GM21526 (cell line): ENCODE results near the gene OCIAD2.
"Not testable (repeated sequence)": the region's sequence is repeated elsewhere in the genome, so short reads cannot be mapped to it uniquely, and the experiment has no call there.

Experiments
- ATAC-seq: cut with Tn5 transposase; IDR thresholded peaks from one replicate; pipeline ENCODE4 v1.9.1; 2021; ENCODE audit warnings: moderate library complexity; ENCODE audit not compliant: unreplicated experiment, low FRiP score

Gene OCIAD2

GRCh38 chr4:48907706-48908477 lies 1.3 kb upstream of the OCIAD2 start:
- ATAC-seq = no peak

DNA sequence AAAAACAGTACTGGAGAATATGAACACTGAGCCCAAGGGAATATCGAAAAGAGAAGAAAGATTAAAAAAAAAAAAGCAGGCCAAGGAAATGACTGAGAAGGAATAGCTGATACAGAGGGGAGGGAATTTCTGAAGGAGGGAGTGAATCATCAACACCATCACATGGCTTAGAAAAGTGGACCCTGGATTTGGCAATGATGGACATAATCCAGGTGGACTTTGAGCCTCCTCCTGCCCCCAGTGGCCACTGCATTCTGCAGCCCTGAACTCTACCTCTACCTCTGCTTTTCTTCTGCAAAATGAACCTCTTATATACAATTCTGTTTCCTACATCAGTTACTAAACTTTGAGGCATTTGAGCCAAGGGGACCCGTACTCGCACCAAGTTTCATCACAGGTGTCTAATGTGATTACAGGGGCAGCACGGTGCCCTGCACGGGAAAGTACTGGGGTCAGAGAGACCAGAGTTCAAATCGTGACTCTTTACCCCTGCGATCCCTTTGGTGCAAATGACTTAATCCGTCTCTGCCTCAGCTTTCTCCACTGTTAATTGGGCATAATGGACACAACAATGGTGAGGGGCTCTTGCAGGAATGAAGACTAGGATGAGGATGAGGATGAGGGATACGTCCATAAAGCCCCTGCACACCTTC lies 1.1 kb downstream of the OCIAD2 start:
- ATAC-seq = no peak

DNA sequence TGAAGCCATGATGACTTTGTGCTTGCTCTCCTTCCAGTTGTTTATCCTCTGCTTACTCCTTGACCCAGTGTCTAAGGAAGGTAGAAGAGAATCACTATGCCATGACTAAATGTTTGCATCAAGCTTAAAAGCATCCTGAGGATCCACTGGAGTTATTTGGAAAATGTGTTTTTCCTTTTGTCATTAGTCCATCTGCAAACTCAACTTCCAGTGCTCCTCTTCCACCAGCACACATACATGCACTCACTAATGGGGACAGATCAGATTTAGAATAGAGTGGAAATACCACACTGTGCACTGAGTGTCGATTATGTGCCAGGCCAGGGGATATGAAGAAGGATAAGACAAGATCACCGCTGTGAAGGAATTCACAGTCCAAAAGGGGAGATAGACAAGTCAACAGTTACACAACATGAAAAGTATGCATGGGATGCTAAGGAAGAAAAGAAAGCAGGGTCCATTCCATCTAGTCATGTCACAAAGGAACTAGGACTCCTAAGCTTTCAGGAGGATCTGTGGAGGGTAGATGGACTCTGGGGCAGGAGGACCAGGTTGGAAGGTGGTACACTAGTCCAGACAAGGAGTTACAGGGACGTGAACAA lies 1.9 kb downstream of the OCIAD2 start:
- no peak for ATAC-seq

DNA sequence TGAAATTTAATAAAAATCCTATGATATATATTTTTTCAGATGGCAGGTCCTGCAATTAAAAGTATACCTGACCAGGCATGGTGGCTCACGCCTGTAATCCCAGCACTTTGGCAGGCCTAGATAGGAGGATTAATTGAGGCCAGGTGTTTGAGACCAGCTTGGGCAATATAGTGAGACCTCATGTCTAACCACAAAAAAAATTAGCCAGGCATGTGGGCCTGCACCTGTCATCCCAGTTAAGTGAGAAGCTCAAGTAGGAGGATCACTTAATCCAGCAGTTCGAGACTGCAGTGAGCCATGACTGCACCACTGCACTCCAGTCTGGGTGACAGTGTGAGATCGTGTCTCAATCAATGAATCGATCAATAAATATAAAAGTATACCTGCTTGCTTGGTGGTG lies 2.5 kb downstream of the OCIAD2 start:
- no peak for ATAC-seq

- ATAC-seq = no peak
Measured at GRCh38 chr4:48902266-48902665, 4.3 kb downstream of the OCIAD2 start.

- no peak for ATAC-seq
Measured at GRCh38 chr4:48901196-48901595, 5.4 kb downstream of the OCIAD2 start.

DNA sequence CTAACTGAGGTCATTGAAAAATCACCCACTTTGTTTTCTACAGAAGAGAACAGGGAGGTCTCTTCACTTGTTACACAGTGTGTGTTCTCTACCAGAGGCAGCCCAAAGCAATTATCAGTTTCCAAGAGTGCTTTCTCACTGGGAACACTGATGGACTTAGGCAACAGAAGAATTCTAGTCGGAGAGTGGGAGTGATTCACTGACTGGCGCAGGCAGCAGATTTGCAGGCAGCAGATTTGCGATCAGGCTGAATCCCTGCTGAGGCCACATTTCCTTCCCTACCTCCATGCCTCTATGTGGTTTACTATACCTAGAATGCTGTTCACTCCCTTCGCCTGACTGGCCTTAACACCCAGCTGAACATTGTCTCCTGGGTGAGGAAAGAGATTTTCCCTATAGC lies 6.6 kb downstream of the OCIAD2 start:
- no peak for ATAC-seq

DNA sequence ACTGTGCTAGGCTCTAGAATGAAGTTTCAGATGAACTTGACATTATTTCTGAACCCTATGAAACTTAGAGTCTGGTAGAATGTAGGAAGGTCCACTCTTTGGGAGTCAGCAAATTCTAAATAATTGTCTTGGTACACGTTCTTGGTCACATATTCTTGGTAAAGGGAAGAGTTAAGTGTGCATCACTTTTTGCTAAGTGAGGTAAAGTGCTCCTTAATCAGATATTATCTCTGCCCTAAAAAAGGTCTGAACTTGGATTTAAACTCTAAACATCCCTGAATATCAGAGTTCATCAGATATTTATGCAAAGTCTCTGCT lies 7.2 kb downstream of the OCIAD2 start:
- no peak for ATAC-seq

DNA sequence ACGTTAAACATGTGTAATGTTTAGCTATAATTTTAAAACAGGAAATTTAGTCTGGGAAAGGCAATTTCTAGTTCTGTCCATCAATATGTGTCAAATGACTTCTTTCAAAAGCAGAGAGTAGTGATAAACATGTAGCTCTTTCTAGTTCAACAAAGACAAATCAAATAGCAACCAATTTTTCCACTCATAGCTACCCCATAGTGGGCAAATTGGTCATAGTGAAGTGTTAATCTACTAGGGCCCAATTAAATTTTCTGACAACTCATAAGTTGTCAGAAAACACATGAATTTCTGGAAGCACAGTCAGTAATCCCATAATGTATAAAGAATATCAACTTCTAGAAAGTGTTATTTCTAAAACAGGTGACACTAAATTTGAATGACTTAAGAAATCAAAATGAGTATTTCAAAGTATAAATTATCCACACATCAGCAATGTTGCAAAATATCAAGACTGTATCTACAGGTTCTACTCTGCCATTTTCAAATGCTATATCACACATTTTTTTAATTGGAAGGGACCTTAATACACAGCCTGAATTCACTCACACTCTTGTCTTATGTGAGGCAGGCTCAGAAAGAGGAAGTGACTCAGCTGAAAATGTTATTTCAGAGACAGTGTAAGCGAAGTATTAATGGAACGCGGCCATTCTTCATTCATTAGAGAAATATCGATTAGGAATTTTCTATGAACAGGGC lies 7.7 kb downstream of the OCIAD2 start:
- no peak for ATAC-seq

GRCh38 chr4:48896845-48897244 lies 9.7 kb downstream of the OCIAD2 start:
- ATAC-seq = no peak

- no peak for ATAC-seq
Measured at GRCh38 chr4:48891028-48891619, 15.4 kb downstream of the OCIAD2 start.

- ATAC-seq = not testable (repeated sequence)
Measured at GRCh38 chr4:48889750-48890149, 16.8 kb downstream of the OCIAD2 start.

DNA sequence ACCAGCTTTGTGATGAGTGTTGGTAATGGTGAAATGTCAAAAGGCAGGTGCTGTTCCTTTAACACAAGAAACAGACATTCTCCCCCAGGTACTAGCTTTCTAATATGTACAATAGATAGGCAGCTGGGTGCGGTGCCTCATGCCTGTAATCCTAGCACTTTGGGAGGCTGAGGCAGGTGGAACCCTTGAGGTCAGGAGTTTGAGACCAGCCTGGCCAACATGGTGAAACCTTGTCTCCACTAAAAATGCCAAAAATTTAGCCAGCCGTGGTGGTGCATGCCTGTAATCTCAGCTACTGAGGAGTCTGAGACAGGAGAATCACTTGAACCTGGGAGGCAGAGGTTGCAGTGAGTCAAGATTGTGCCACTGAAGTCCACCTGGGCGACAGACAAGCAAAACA lies 24.9 kb downstream of the OCIAD2 start:
- ATAC-seq = not testable (repeated sequence)

DNA sequence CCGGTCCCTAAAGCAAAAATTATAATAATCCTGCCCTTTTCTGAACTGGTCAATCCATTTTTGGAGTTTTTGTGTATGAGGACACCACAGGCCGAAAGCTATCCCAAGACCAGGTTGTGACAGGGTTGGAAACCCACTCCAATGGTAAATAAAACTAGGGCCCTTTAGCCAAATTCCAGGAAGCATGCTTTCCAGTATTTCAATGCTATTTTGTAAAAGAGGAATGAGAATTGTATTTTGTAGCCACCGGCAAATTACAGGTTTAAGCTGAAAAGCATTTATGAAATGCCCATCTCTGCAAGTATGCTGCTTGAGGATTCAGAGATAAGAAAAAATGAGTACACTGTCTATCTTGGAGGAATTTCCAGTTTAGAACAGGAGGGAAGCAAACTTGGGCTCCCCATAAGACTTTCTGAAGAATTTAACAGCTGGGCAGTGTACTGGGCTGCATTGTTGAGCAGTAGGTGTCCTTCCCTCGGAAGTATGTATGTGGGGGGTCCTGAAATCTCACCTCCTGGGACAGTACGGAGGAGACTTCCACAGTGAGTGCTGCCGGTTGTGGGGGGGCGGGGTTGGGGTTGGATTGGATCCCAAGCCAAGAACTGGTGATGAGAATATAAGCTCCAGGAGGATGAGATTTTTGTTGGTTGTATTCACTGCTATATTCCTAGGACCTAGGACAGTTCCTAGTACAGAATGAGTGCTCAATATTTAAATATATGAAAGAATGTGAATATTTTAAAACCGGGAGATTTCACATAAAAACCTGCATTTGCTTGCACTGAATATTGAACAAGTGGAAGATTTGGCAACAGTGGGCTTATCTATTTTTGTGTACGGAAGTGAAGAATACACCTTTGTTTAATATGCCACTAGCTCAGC lies 26.8 kb downstream of the OCIAD2 start:
- no peak for ATAC-seq

DNA sequence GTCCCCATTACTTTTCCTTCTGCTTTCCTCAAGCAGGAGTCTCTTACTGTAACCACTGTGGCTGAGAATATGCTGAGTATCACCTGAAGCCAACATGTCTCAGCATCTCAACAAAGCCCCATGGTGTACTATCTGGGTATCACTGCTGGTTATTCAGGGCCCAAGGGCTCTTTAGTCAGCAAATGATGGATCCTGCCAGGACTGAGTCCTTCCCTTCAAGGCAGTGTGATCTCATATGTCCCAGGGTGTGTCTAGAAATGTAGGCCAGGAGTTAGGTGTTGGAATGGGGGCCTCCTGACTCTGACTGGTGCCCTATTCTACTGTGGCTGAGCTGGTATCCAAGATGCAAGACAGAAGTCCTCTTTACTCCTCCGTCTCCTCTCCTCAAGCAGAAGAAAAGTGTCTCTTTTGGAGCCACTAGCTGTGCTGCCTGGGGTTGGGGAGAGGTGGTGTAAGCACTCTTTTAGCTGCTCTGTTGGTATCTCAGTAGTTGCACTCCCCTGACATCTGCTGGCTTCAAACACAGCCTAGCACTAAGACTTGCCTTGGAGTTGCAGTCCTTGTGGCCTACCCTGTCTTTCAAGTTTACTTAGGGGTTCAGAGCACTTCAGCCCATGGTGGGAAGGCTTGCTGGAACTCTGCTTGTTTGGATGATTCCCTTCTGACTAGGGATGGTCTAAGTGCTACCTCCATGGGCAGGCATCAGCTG lies 28.6 kb downstream of the OCIAD2 start:
- ATAC-seq = no peak

- not testable (repeated sequence) for ATAC-seq
Measured at GRCh38 chr4:48864696-48865095, 41.9 kb downstream of the OCIAD2 start.

DNA sequence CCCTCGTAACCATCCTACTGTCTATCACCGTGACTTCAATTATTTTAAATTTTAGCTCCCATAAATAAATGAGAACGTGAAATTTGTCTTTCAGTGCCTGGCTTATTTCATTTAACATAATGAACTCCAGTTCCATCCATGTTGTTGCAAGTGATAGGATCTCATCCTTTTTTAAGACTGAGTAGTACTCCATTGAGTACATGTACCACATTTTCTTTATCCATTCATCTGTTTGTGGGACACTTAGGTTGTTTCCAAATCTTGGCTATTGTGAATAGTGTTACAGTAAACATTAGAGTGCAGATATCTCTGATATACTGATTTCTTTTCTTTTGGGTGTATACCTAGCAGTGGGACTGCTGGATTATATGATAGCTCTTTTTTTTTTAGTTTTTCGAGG lies 42.8 kb downstream of the OCIAD2 start:
- no peak for ATAC-seq

- ATAC-seq = no peak
Measured at GRCh38 chr4:48862661-48863060, 43.9 kb downstream of the OCIAD2 start.

- no peak for ATAC-seq
Measured at GRCh38 chr4:48862038-48862437, 44.5 kb downstream of the OCIAD2 start.
